ACC112 (cell line): ENCODE measurements around the gene RGL4.

Experiments
- H2AFZ ChIP-seq: fragments of 200-600 bp; sonication (generic); one replicate; pipeline ENCODE4 v1.6.0; 2017; ENCODE audit warnings: antibody characterized with exemption, low read length; ENCODE audit not compliant: unreplicated experiment
- H3K27ac ChIP-seq: fragments of 200-600 bp; sonication (generic); 2 replicates; pipeline ENCODE4 v1.5.1; 2014; ENCODE audit warnings: low read depth, mild to moderate bottlenecking, antibody characterized with exemption, low read length, moderate library complexity
- H3K27me3 ChIP-seq: fragments of 200-600 bp; sonication (generic); 2 replicates; pipeline ENCODE4 v1.6.1; 2014; ENCODE audit warnings: mild to moderate bottlenecking, antibody characterized with exemption, low read length, moderate library complexity, mixed read lengths; ENCODE audit not compliant: insufficient read depth
- H3K36me3 ChIP-seq: fragments of 200-600 bp; sonication (generic); 2 replicates; pipeline ENCODE4 v1.6.1; 2016; ENCODE audit warnings: mild to moderate bottlenecking, antibody characterized with exemption, low read length, moderate library complexity, mixed read lengths; ENCODE audit not compliant: insufficient read depth
- H3K4me1 ChIP-seq: fragments of 200-600 bp; sonication (generic); one replicate; pipeline ENCODE4 v1.6.1; 2016; ENCODE audit warnings: low read length, mixed read lengths; ENCODE audit not compliant: insufficient read depth, unreplicated experiment, control insufficient read depth
- H3K4me3 ChIP-seq: fragments of 200-600 bp; sonication (generic); 2 replicates; pipeline ENCODE4 v1.5.1; 2014; ENCODE audit warnings: mild to moderate bottlenecking, low read depth, low read length
- H3K79me2 ChIP-seq: fragments of 200-600 bp; sonication (generic); one replicate; pipeline ENCODE4 v1.6.0; 2016; ENCODE audit warnings: low read length; ENCODE audit not compliant: control insufficient read depth, unreplicated experiment, insufficient read depth

RGL4 gene

GRCh38 chr22:23744001-23744400, 53.2 kb downstream of the RGL4 start:
- Histone ChIP-seq H3K79me2 (no peaks in the 10 kb centered on the region), H3K36me3 (peaks cover 14% of the 10 kb centered on the region; the same call in 1 of the 2 replicates), H3K27me3 (no peaks in the 10 kb centered on the region), H3K4me3 (no peak overlapping the region), H2AFZ (no peak overlapping the region), H3K4me1 (peaks cover 6% of the 10 kb centered on the region), H3K27ac (no peak overlapping the region)

- H3K79me2 ChIP-seq: no peaks in the 10 kb centered on the region
- H3K4me1 ChIP-seq: peaks cover 6% of the 10 kb centered on the region
- no peak overlapping the region for H3K27ac ChIP-seq
- H3K27me3 ChIP-seq: no peaks in the 10 kb centered on the region
- H2AFZ ChIP-seq: no peak overlapping the region
- H3K36me3 ChIP-seq: peaks cover 14% of the 10 kb centered on the region; the same call in 1 of the 2 replicates
- H3K4me3 ChIP-seq: no peak overlapping the region
Observed at GRCh38 chr22:23744485-23744884, 53.7 kb downstream of the RGL4 start.

GRCh38 chr22:23745791-23746190, 55.0 kb downstream of the RGL4 start:
- no peaks in the 10 kb centered on the region for H3K79me2 ChIP-seq
- H3K4me3 ChIP-seq: no peak overlapping the region
- no peaks in the 10 kb centered on the region for H3K27me3 ChIP-seq
- no peak overlapping the region for H2AFZ ChIP-seq
- H3K27ac ChIP-seq: no peak overlapping the region
- H3K36me3 ChIP-seq: peaks cover 14% of the 10 kb centered on the region; the same call in 1 of the 2 replicates
- H3K4me1 ChIP-seq: peaks cover 12% of the 10 kb centered on the region
